LNCAP (cell line): ENCODE results near the gene LCAT.

Experiments
- CTCF ChIP-seq: fragments of 450-650 bp; IDR thresholded peaks from 2 replicates; pipeline ENCODE4 v1.5.1; 2017; ENCODE audit warnings: mild to moderate bottlenecking

Gene LCAT

GRCh38 chr16:67910158-67910557, 33.8 kb downstream of the LCAT start:
- no peak for TF ChIP-seq CTCF

DNA sequence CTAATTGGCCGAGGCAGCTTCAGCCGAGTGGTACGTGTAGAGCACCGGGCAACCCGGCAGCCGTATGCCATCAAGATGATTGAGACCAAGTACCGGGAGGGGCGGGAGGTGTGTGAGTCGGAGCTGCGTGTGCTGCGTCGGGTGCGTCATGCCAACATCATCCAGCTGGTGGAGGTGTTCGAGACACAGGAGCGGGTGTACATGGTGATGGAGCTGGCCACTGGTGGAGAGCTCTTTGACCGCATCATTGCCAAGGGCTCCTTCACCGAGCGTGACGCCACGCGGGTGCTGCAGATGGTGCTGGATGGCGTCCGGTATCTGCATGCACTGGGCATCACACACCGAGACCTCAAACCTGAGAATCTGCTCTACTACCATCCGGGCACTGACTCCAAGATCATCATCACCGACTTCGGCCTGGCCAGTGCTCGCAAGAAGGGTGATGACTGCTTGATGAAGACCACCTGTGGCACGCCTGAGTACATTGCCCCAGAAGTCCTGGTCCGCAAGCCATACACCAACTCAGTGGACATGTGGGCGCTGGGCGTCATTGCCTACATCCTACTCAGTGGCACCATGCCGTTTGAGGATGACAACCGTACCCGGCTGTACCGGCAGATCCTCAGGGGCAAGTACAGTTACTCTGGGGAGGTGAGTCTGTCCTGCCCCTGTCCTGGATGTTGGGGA, 34.7 kb downstream of the LCAT start:
- no peak for TF ChIP-seq CTCF

- TF ChIP-seq CTCF = no peak
These were observed 36.3 kb downstream of the LCAT start for GRCh38 chr16:67907397-67908180.

DNA sequence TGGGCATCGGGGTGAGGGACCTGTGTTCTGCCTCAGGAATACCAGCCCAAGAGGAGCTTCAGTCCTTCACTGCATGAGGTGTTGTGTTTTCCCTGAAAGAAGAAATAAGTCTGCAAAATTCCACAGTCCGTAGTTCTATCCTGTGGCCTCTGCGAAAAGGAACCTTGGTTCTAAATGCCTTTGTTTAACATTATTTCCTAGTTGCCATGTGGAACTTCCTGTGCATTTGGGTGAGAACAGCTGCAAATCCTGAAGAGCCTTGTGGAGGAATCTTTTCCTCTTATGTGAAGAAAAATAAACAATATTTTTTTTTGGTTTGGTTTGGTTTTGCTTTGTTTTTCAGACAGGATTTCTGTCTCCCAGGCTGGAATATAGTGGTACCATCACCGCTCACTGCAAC, 41.1 kb downstream of the LCAT start:
- TF ChIP-seq CTCF = no peak

DNA sequence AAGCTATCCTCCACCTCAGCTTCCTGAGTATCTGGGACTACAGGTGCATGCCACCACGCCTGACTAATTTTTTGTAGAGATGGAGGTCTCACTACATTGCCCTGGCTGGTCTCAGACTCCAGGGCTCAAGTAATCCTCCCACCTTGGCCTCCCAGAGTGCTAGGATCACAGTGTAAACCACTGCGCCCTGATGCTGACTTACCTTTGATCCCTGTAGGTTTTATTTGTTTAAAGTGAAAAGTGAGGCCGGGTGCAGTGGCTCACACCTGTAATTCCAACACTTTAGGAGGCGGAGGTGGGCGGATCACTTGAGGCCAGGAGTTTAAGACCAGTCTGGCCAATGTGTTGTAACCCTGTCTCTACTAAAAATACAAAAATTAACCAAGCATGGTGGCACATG, 42.2 kb downstream of the LCAT start:
- no peak for TF ChIP-seq CTCF

GRCh38 chr16:67897231-67897630, 46.7 kb downstream of the LCAT start:
- no peak for TF ChIP-seq CTCF

- TF ChIP-seq CTCF = no peak
These were observed 50.0 kb downstream of the LCAT start for GRCh38 chr16:67893743-67894399.
